ENCODE results near the gene RASSF5. TPM values are rescaled to one million over a fixed set of nuclear protein-coding genes. Genes with fewer than 3 reads are reported as not detected.

The RASSF5 gene
- polyA plus RNA-seq, 1 donor from 2014 or later = 4.0 TPM

GRCh38 chr1:206526064-206526911 lies 19.0 kb downstream of the RASSF5 start:
- Histone ChIP-seq H3K27ac (ENCODE audit: low read length) (no peak overlapping the region), H3K36me3 (ENCODE audit: insufficient read depth, low read length) (no peaks in the 10 kb centered on the region), H3K27me3 (ENCODE audit: insufficient read depth, low read depth, low read length) (no peaks in the 10 kb centered on the region), H2AFZ (ENCODE audit: low read depth, low read length) (no peak overlapping the region), H3K79me2 (replicated peaks; ENCODE audit: insufficient read depth, low read length) (no peaks in the 10 kb centered on the region), H3K9me3 (ENCODE audit: low read length) (no peaks in the 10 kb centered on the region), H3K4me2 (ENCODE audit: low read length) (no peak overlapping the region), H3K4me3 (ENCODE audit: low read length) (no peak overlapping the region), H4K20me1 (ENCODE audit: insufficient read depth) (no peaks in the 10 kb centered on the region), H3K9ac (ENCODE audit: low read length) (no peak overlapping the region), H3K9me2 (ENCODE audit: insufficient read depth, low read length) (no peaks in the 10 kb centered on the region), H3F3A (ENCODE audit: insufficient read depth, low read length, poor library complexity, severe bottlenecking) (no peaks in the 10 kb centered on the region)
- no peak for TF ChIP-seq CTCF (IDR thresholded peaks at IDR 0.05; ENCODE audit: poor library complexity, severe bottlenecking)
- TF ChIP-seq EZH2 (IDR thresholded peaks at IDR 0.05; ENCODE audit: borderline replicate concordance, insufficient read depth, low read length, poor library complexity, severe bottlenecking) = no peak
- TF ChIP-seq TAF1 (IDR thresholded peaks at IDR 0.05; ENCODE audit: low read depth) = no peak
- TF ChIP-seq EP300 (conservative IDR thresholded peaks at IDR 0.05; ENCODE audit: poor library complexity, severe bottlenecking) = no peak
- TF ChIP-seq REST (IDR thresholded peaks at IDR 0.05; ENCODE audit: borderline replicate concordance) = no peak
- TF ChIP-seq SMC3 (conservative IDR thresholded peaks at IDR 0.05; ENCODE audit: poor library complexity) = no peak
- TF ChIP-seq MXI1 (conservative IDR thresholded peaks at IDR 0.05; ENCODE audit: poor library complexity, severe bottlenecking) = no peak
- no peak for TF ChIP-seq POLR2AphosphoS5 (IDR thresholded peaks at IDR 0.05)
- TF ChIP-seq RAD21 (conservative IDR thresholded peaks at IDR 0.05) = no peak

GRCh38 chr1:206529425-206529824 lies 22.1 kb downstream of the RASSF5 start:
- Histone ChIP-seq H3K79me2 (replicated peaks; ENCODE audit: insufficient read depth, low read length) (no peaks in the 10 kb centered on the region), H3K9me3 (ENCODE audit: low read length) (no peaks in the 10 kb centered on the region), H3K9me2 (ENCODE audit: insufficient read depth, low read length) (no peaks in the 10 kb centered on the region), H4K20me1 (ENCODE audit: insufficient read depth) (no peaks in the 10 kb centered on the region), H2AFZ (ENCODE audit: low read depth, low read length) (no peak overlapping the region), H3F3A (ENCODE audit: insufficient read depth, low read length, poor library complexity, severe bottlenecking) (no peaks in the 10 kb centered on the region), H3K9ac (ENCODE audit: low read length) (no peak overlapping the region), H3K4me3 (ENCODE audit: low read length) (no peak overlapping the region), H3K4me2 (ENCODE audit: low read length) (no peak overlapping the region), H3K27me3 (ENCODE audit: insufficient read depth, low read depth, low read length) (no peaks in the 10 kb centered on the region), H3K27ac (ENCODE audit: low read length) (no peak overlapping the region), H3K36me3 (ENCODE audit: insufficient read depth, low read length) (no peaks in the 10 kb centered on the region)
- TF ChIP-seq TAF1 (IDR thresholded peaks at IDR 0.05; ENCODE audit: low read depth) (no peak), EZH2 (IDR thresholded peaks at IDR 0.05; ENCODE audit: borderline replicate concordance, insufficient read depth, low read length, poor library complexity, severe bottlenecking) (no peak), MXI1 (conservative IDR thresholded peaks at IDR 0.05; ENCODE audit: poor library complexity, severe bottlenecking) (no peak), SMC3 (conservative IDR thresholded peaks at IDR 0.05; ENCODE audit: poor library complexity) (no peak), EP300 (conservative IDR thresholded peaks at IDR 0.05; ENCODE audit: poor library complexity, severe bottlenecking) (no peak), CTCF (IDR thresholded peaks at IDR 0.05; ENCODE audit: poor library complexity, severe bottlenecking) (no peak), POLR2AphosphoS5 (IDR thresholded peaks at IDR 0.05) (no peak), REST (IDR thresholded peaks at IDR 0.05; ENCODE audit: borderline replicate concordance) (no peak), RAD21 (conservative IDR thresholded peaks at IDR 0.05) (no peak)

Measured in neural cell (in vitro differentiated cells).